ENCODE results near the gene OLFM1. TPM values are rescaled to one million over a fixed set of nuclear protein-coding genes. Genes with fewer than 3 reads are reported as not detected.

Gene OLFM1
- total and polyA plus RNA-seq, 2 experiments from 2014 or later, result 2.4 to 3.8 TPM

GRCh38 chr9:135076143-135076875 is 11.2 kb upstream of the OLFM1 start:
- peaks cover 30% of the 10 kb centered on the region for H3K27me3 ChIP-seq
- H3K9me3 ChIP-seq (ENCODE audit: low read depth), result no peaks in the 10 kb centered on the region
- no peaks in the 10 kb centered on the region for H3K4me1 ChIP-seq (ENCODE audit: low read depth)
- no peak overlapping the region for H3K4me3 ChIP-seq
- TF ChIP-seq, protein P1, sequence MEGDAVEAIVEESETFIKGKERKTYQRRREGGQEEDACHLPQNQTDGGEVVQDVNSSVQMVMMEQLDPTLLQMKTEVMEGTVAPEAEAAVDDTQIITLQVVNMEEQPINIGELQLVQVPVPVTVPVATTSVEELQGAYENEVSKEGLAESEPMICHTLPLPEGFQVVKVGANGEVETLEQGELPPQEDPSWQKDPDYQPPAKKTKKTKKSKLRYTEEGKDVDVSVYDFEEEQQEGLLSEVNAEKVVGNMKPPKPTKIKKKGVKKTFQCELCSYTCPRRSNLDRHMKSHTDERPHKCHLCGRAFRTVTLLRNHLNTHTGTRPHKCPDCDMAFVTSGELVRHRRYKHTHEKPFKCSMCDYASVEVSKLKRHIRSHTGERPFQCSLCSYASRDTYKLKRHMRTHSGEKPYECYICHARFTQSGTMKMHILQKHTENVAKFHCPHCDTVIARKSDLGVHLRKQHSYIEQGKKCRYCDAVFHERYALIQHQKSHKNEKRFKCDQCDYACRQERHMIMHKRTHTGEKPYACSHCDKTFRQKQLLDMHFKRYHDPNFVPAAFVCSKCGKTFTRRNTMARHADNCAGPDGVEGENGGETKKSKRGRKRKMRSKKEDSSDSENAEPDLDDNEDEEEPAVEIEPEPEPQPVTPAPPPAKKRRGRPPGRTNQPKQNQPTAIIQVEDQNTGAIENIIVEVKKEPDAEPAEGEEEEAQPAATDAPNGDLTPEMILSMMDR (IDR thresholded peaks at IDR 0.05; ENCODE audit: low read depth, low read length), result no peak
- no peaks in the 10 kb centered on the region for H3K36me3 ChIP-seq
- no peak overlapping the region for H3K27ac ChIP-seq
- no peak for DNase-seq (ENCODE audit: low read depth in 1 of 2, low spot score in 1 of 2)

DNA sequence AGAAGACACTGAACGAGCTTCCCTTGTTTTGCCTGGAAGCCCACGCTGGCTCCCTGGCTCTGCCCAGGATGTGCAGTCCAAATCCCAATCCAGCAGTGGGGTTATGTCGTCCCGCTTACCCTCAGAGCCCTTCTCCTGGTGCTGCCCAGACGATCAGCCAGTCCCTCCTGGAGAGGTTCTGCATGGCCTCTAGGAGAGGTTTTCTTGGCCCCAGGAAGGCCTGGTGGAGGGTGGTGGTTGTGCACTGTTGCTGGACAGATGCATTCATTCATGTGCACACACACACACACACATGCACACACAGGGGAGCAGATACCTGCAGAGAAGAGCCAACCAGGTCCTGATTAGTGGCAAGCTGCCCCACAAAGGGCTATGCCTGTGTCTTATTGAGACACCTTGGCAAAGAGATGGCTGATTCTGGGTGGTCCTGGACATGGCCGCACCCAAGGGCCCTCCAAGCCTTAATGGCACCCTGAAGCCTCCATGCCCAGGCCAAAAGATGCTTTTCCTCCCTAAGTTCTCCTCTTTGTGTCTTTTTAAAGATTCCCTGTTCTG is 10.5 kb upstream of the OLFM1 start:
- Histone ChIP-seq H3K36me3 (no peaks in the 10 kb centered on the region), H3K9me3 (ENCODE audit: low read depth) (no peaks in the 10 kb centered on the region), H3K4me3 (no peak overlapping the region), H3K27me3 (peaks cover 30% of the 10 kb centered on the region), H3K27ac (no peak overlapping the region), H3K4me1 (ENCODE audit: low read depth) (no peaks in the 10 kb centered on the region)
- TF ChIP-seq, protein P1 (IDR thresholded peaks at IDR 0.05; ENCODE audit: low read depth, low read length), result no peak
- DNase-seq (ENCODE audit: low read depth in 1 of 2, low spot score in 1 of 2), result no peak

- Histone ChIP-seq H3K4me3 (no peak overlapping the region), H3K27me3 (peaks cover 30% of the 10 kb centered on the region), H3K9me3 (ENCODE audit: low read depth) (no peaks in the 10 kb centered on the region), H3K36me3 (no peaks in the 10 kb centered on the region), H3K27ac (no peak overlapping the region), H3K4me1 (ENCODE audit: low read depth) (no peaks in the 10 kb centered on the region)
- peak; percentile 45 to 84 for DNase-seq (ENCODE audit: low read depth in 1 of 2, low spot score in 1 of 2)
- TF ChIP-seq, protein P1 (IDR thresholded peaks at IDR 0.05; ENCODE audit: low read depth, low read length), result no peak
Measured at GRCh38 chr9:135077497-135078200, 9.8 kb upstream of the OLFM1 start.

DNA sequence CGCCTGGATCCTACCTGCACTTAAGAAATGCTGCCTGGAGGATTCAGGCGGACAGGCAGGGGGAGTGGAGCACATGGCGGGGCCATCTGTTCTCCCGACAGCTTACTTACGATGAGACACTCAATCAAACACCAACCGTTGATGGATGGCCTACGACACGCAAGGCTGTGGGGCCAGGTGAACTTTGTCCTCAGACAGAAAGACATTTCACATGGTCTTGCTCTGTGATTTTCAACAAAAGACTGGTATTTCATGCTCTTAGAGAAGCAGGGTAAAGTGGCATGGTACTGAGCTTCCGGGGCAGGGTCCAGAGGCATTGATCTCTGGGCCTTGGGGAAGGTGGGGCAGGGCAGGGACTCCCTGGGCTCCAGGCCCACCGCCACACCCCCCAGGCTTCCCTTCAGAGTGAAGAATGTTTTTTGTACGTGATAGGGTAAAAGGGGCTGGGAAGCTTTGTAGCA is 9.1 kb upstream of the OLFM1 start:
- Histone ChIP-seq H3K4me1 (ENCODE audit: low read depth) (no peaks in the 10 kb centered on the region), H3K9me3 (ENCODE audit: low read depth) (no peaks in the 10 kb centered on the region), H3K27ac (no peak overlapping the region), H3K4me3 (no peak overlapping the region), H3K36me3 (no peaks in the 10 kb centered on the region), H3K27me3 (peaks cover 30% of the 10 kb centered on the region)
- TF ChIP-seq, protein P1 (IDR thresholded peaks at IDR 0.05; ENCODE audit: low read depth, low read length), result no peak
- DNase-seq (ENCODE audit: low read depth in 1 of 2, low spot score in 1 of 2), result no peak

DNA sequence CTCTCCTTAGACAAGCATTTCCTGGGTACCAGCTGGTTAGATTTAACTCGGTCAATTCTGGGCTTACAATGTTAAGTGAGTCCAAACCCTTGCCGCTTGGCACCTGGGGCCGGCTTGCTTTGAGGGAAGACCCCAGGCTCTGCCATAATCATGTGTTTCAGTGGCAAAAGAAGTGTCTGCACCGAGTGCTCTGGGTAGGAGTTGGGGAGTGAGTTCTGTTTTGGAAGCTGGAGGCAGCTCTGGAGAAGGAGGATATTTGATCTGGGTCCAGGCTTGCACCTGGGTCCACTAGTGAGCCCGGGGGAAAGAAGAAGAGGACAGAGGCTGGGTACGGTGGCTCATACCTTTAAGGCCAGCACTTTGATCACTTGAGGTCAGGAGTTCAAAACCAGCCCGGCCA is 8.4 kb upstream of the OLFM1 start:
- DNase-seq (ENCODE audit: low read depth in 1 of 2, low spot score in 1 of 2), result no peak

More for the DNA sequence above, 8.4 kb upstream of the OLFM1 start:
- Histone ChIP-seq H3K27ac (no peak overlapping the region), H3K4me1 (ENCODE audit: low read depth) (no peaks in the 10 kb centered on the region), H3K9me3 (ENCODE audit: low read depth) (no peaks in the 10 kb centered on the region), H3K27me3 (peaks cover 30% of the 10 kb centered on the region), H3K36me3 (no peaks in the 10 kb centered on the region), H3K4me3 (no peak overlapping the region)
- TF ChIP-seq, protein P1 (IDR thresholded peaks at IDR 0.05; ENCODE audit: low read depth, low read length), result no peak

Measured in cardiac muscle cell (in vitro differentiated cells and primary cell).